ENCODE data around the gene LRRC1. TPM values are rescaled to one million over a fixed set of nuclear protein-coding genes. Genes with fewer than 3 reads are reported as not detected.

Gene LRRC1
- total RNA-seq, 1 experiment from 2014 or later = 10.3 TPM

GRCh38 chr6:53921639-53922038 is 126.8 kb downstream of the LRRC1 start:
- H3K79me1 ChIP-seq (ENCODE audit: insufficient read depth, low read depth, low read length, poor library complexity, severe bottlenecking) = no peaks in the 10 kb centered on the region
- no peak overlapping the region for H3K14ac ChIP-seq (ENCODE audit: insufficient read depth, low read length)
- H3K9ac ChIP-seq (ENCODE audit: extremely low read depth, insufficient read length, low read length) = no peak overlapping the region
- H2BK12ac ChIP-seq (ENCODE audit: insufficient read length, low read depth, low read length) = no peak overlapping the region
- no peak overlapping the region for H2BK5ac ChIP-seq (ENCODE audit: insufficient read length, low read length)
- no peaks in the 10 kb centered on the region for H3K27me3 ChIP-seq (ENCODE audit: insufficient read depth, low read length)
- H4K8ac ChIP-seq (replicated peaks; ENCODE audit: insufficient read length, low read depth, low read length) = no peak overlapping the region
- H2AFZ ChIP-seq (ENCODE audit: low read length) = no peak overlapping the region
- no CpG with 5 or more reads among the region's 2 CpGs for WGBS (ENCODE audit: extremely low coverage, insufficient read length, low lambda C conversion rate)
- no peak overlapping the region for H3K4ac ChIP-seq (ENCODE audit: low read depth, low read length)
- H3K4me1 ChIP-seq (ENCODE audit: insufficient read depth, low read length) = no peaks in the 10 kb centered on the region
- DNase-seq = no peak
- peaks cover 27 to 28% of the 10 kb centered on the region in 2 experiments for H3K4me1 Mint-ChIP-seq
- no peak overlapping the region for H2BK15ac ChIP-seq (ENCODE audit: low read depth, low read length)
- no peaks in the 10 kb centered on the region for H3K79me2 ChIP-seq (ENCODE audit: insufficient read depth, low read length)
- H4K91ac ChIP-seq (ENCODE audit: insufficient read length, low read depth, low read length) = no peak overlapping the region
- TF ChIP-seq CTCF (conservative IDR thresholded peaks at IDR 0.05) = no peak
- H4K20me1 ChIP-seq (ENCODE audit: control insufficient read depth, insufficient read depth, insufficient read length) = no peaks in the 10 kb centered on the region
- no peak overlapping the region for H3K27ac Mint-ChIP-seq
- H3K36me3 Mint-ChIP-seq (ENCODE audit: insufficient read depth in 1 of 3, low read depth in 3 of 3) = peaks cover 5 to 9% (median 7%) of the 10 kb centered on the region in 3 experiments; a peak in 6 of 7 replicates
- H3K23me2 ChIP-seq (ENCODE audit: insufficient read length, low read depth, low read length, poor library complexity, severe bottlenecking) = no peaks in the 10 kb centered on the region
- H2AK5ac ChIP-seq (ENCODE audit: insufficient read length, low read length) = no peak overlapping the region
- no peak overlapping the region for H3K18ac ChIP-seq (ENCODE audit: insufficient read length, low read depth, low read length)
- H3T11ph ChIP-seq (ENCODE audit: low read length) = no peak overlapping the region
- H3K27me3 Mint-ChIP-seq (ENCODE audit: low read depth) = no peaks in the 10 kb centered on the region; the same call in 1 of the 2 replicates
- H3K9me3 Mint-ChIP-seq = no peaks in the 10 kb centered on the region
- H4K5ac ChIP-seq (ENCODE audit: insufficient read length, low read depth, low read length) = no peak overlapping the region
- H2BK20ac ChIP-seq (ENCODE audit: low read depth, low read length, poor library complexity, severe bottlenecking) = no peak overlapping the region
- H2BK120ac ChIP-seq (ENCODE audit: low read depth, low read length, poor library complexity, severe bottlenecking) = no peak overlapping the region
- H3K9me3 ChIP-seq (ENCODE audit: control insufficient read depth, low read depth, low read length) = no peaks in the 10 kb centered on the region
- H3K27ac ChIP-seq (ENCODE audit: insufficient read length, low read depth, low read length) = no peak overlapping the region
- H3K23ac ChIP-seq (ENCODE audit: insufficient read length, low read depth, low read length) = no peak overlapping the region
- H3K56ac ChIP-seq (ENCODE audit: insufficient read length, low read depth, low read length) = no peak overlapping the region
- no peak overlapping the region for H3K4me2 ChIP-seq (ENCODE audit: insufficient read depth, insufficient read length, low read length)
- no peak overlapping the region for H3K4me3 Mint-ChIP-seq

Data from H9 (cell line).